ENCODE measurements around the gene CCDC187.

- TF ChIP-seq POLR2A (IDR thresholded peaks at IDR 0.05) (no peak), CTCF (IDR thresholded peaks at IDR 0.05) (no peak), POLR2AphosphoS5 (IDR thresholded peaks at IDR 0.05) (no peak)
Observed at GRCh38 chr9:136328622-136329041, 24.7 kb upstream of the CCDC187 start.
